Neutrophil (primary cell): ENCODE measurements around the gene NKAIN4.

ENCODE experiments used
- H3K27ac ChIP-seq: fragments of 200-600 bp; sonication (generic); 2 replicates; pipeline ENCODE4 v1.5.1; 2016; ENCODE audit warnings: mild to moderate bottlenecking, moderate library complexity
- H3K27me3 ChIP-seq: fragments of 200-600 bp; sonication (generic); 2 replicates; pipeline ENCODE4 v1.6.0; 2016; ENCODE audit warnings: mild to moderate bottlenecking
- H3K36me3 ChIP-seq: fragments of 200-600 bp; sonication (generic); 2 replicates; pipeline ENCODE4 v1.5.1; 2017
- H3K4me1 ChIP-seq, 2 experiments: fragments of 200-600 bp in 1 of 2; sonication (generic) in 1 of 2; 1 replicate in 1 of 2; 2 replicates in 1 of 2; pipeline versions ENCODE4 v1.5.1 to v1.6.1; 2013 to 2016; ENCODE audit warnings: low read depth in 1 of 2, low read length in 1 of 2, mild to moderate bottlenecking in 1 of 2, moderate library complexity in 1 of 2; ENCODE audit not compliant: control insufficient read depth in 1 of 2, insufficient read depth in 1 of 2
- H3K4me3 ChIP-seq, 2 experiments: fragments of 200-600 bp in 1 of 2; sonication (generic) in 1 of 2; 1 replicate in 1 of 2; 2 replicates in 1 of 2; pipeline ENCODE4 v1.5.1; 2013 to 2016; ENCODE audit warnings: low read depth in 1 of 2, low read length in 1 of 2, mild to moderate bottlenecking in 1 of 2, moderate library complexity in 1 of 2
- H3K9me3 ChIP-seq: fragments of 200-600 bp; sonication (generic); 2 replicates; pipeline ENCODE4 v1.5.1; 2016
- CTCF ChIP-seq: fragments of 200-600 bp; sonication (generic); IDR thresholded peaks from 2 replicates; pipeline ENCODE4 v1.5.1; 2016; ENCODE audit warnings: antibody characterized with exemption

Gene NKAIN4

GRCh38 chr20:63220696-63221399, 33.4 kb downstream of the NKAIN4 start:
- H3K4me1 ChIP-seq: peaks cover 7 to 8% of the 10 kb centered on the region in 2 experiments
- TF ChIP-seq CTCF: no peak
- H3K27ac ChIP-seq: no peak overlapping the region
- no peaks in the 10 kb centered on the region for H3K36me3 ChIP-seq
- no peaks in the 10 kb centered on the region for H3K9me3 ChIP-seq
- H3K27me3 ChIP-seq: peaks cover 51% of the 10 kb centered on the region
- no peak overlapping the region for H3K4me3 ChIP-seq

GRCh38 chr20:63219866-63220521, 34.3 kb downstream of the NKAIN4 start:
- peaks cover 13 to 14% of the 10 kb centered on the region in 2 experiments for H3K4me1 ChIP-seq
- no peak for TF ChIP-seq CTCF
- H3K27me3 ChIP-seq: peaks cover 42% of the 10 kb centered on the region
- no peak overlapping the region for H3K4me3 ChIP-seq
- no peak overlapping the region for H3K27ac ChIP-seq
- H3K36me3 ChIP-seq: no peaks in the 10 kb centered on the region
- no peaks in the 10 kb centered on the region for H3K9me3 ChIP-seq

DNA sequence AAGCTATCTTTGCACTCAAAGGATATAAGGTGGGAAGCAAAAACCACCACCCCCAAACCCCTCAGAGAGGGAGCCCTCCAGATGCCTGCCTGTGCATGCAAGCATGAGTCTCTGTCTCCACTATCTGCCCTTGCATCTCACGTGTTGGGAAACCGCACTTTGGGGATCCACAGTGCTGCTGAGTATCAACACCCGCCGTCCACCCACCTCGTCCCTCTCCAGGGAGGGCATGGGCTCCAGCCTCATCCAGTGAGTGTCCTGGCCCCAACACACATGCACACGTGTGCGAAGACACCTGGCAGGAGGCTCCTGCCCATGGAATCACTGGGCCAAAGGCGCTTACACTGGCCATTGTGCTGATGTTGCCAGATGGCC, 34.8 kb downstream of the NKAIN4 start:
- no peak overlapping the region for H3K4me3 ChIP-seq
- peaks cover 17 to 18% of the 10 kb centered on the region in 2 experiments for H3K4me1 ChIP-seq
- no peak overlapping the region for H3K27ac ChIP-seq
- no peaks in the 10 kb centered on the region for H3K9me3 ChIP-seq
- H3K36me3 ChIP-seq: peaks cover 2% of the 10 kb centered on the region
- H3K27me3 ChIP-seq: peaks cover 36% of the 10 kb centered on the region
- no peak for TF ChIP-seq CTCF

DNA sequence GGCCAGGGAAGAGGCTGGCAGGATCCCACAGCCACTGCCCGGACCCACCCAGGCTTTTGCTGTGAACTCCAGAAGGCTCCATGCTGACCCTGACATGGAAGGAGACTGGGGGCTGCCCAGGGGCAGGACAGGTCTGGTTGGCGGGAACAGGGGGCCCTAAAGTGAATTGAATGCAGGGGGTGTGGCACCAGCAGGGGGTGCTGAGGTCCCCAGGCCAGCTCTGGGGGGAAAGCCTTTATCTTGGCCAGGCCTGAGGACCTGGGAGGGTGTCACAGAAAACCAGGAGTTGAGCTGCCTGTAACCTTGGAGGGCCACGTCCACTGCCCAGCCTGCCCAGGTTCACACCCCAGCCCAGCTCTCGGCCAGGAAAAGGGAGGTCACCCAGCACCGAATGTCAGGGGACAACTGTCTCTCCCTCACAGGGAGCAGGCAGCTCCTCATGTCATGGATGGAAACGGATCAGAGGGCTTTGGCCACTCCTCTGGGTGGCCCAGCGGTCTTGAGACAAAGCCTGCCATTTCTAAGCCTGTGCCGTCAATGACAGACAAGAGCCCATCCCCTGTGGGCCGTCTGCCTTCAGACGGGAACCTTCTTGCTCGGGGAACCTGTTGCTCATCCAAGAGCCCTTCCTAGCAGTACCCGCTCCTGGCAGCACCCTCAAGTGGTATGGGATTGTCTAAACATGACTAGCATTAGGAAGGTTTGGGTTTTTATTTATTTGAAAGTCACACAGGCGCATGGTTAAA, 35.4 kb downstream of the NKAIN4 start:
- Histone ChIP-seq H3K4me3 (no peak overlapping the region), H3K27me3 (peaks cover 31% of the 10 kb centered on the region), H3K27ac (no peak overlapping the region), H3K9me3 (no peaks in the 10 kb centered on the region), H3K4me1 (peaks cover 17 to 18% of the 10 kb centered on the region in 2 experiments), H3K36me3 (peaks cover 7% of the 10 kb centered on the region)
- no peak for TF ChIP-seq CTCF

DNA sequence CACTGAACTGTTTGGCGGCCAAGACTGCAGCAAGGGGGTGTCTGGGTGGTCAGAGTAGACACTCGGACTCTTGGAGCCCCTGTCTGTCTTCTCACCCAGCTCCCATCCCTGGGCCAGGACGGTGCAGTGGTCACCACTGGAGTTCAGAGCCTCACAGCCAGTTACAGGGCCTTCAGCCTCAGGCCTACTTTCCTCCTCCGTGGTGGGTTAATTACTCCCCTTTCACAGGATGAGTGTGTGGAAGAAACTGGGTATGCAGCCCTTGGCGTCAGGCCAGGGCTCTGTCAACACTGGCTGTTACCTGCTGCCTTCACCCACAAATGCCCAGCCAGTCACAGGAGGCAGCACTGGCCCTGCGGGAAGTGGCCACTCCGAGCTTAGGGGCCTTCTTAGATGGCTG, 36.6 kb downstream of the NKAIN4 start:
- Histone ChIP-seq H3K36me3 (peaks cover 19% of the 10 kb centered on the region), H3K27me3 (peaks cover 29% of the 10 kb centered on the region), H3K9me3 (no peaks in the 10 kb centered on the region), H3K4me3 (no peak overlapping the region), H3K4me1 (peaks cover 17 to 18% of the 10 kb centered on the region in 2 experiments), H3K27ac (no peak overlapping the region)
- no peak for TF ChIP-seq CTCF
